Measurements from ENCODE around the gene TRAF4. TPM values are rescaled to one million over a fixed set of nuclear protein-coding genes. Genes with fewer than 3 reads are reported as not detected.

The TRAF4 gene
- total and polyA plus RNA-seq, 2 experiments from 2014 or later: 66.2 to 99.5 TPM

DNA sequence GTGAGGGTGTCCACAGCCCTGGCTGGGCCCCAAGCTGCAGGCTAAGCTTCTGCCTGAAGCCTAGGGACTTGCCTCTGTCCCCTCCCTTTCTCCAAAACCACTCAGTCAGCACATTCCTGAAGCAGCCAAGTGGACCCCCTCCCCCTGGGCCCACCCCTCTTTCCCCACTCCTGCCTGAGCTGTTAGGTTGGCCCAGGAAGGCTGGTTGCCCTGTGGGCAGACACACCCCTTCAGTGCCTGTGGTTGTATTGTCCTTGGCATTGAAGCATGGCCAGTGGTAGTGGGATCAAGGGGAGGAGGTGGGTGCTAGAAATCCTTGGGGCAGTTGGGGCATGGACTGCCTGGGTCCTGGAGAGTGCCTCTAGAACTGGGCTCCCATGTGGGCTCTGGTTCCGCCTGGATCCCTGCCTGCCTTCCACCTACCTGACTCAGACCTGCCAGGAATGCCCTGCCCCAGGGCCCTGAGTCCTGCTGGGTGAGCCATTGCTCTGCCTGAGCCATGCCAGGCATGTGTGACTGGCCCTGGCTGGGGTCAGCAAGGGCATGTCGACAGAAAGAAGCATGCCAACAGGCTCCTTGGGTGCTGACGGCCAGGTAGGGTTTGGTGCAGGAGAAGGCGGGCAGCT lies 2.1 kb downstream of the TRAF4 start:
- DNase-seq (ENCODE audit: low spot score): no peak
- peaks cover 43% of the 10 kb centered on the region for H4K20me1 ChIP-seq (ENCODE audit: insufficient read depth, poor library complexity, severe bottlenecking)
- H3K9me2 ChIP-seq (replicated peaks; ENCODE audit: insufficient read depth): no peaks in the 10 kb centered on the region
- 63% methylated on average over 4 of the region's 4 CpGs for WGBS (ENCODE audit: low lambda C conversion rate, missing lambda C conversion rate)
- peaks cover 33% of the 10 kb centered on the region for H3K4me1 ChIP-seq (ENCODE audit: insufficient read depth)
- peak overlapping the region; percentile 97 for H3K4me2 ChIP-seq
- TF ChIP-seq EZH2 (IDR thresholded peaks at IDR 0.05; ENCODE audit: borderline replicate concordance) (no peak), EZH2phosphoT487 (IDR thresholded peaks at IDR 0.05; ENCODE audit: low read depth, severe bottlenecking, unreplicated experiment) (no peak)
- TF ChIP-seq, protein P1, sequence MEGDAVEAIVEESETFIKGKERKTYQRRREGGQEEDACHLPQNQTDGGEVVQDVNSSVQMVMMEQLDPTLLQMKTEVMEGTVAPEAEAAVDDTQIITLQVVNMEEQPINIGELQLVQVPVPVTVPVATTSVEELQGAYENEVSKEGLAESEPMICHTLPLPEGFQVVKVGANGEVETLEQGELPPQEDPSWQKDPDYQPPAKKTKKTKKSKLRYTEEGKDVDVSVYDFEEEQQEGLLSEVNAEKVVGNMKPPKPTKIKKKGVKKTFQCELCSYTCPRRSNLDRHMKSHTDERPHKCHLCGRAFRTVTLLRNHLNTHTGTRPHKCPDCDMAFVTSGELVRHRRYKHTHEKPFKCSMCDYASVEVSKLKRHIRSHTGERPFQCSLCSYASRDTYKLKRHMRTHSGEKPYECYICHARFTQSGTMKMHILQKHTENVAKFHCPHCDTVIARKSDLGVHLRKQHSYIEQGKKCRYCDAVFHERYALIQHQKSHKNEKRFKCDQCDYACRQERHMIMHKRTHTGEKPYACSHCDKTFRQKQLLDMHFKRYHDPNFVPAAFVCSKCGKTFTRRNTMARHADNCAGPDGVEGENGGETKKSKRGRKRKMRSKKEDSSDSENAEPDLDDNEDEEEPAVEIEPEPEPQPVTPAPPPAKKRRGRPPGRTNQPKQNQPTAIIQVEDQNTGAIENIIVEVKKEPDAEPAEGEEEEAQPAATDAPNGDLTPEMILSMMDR (IDR thresholded peaks at IDR 0.05; ENCODE audit: poor library complexity): no peak
- H3K36me3 ChIP-seq (replicated peaks; ENCODE audit: insufficient read depth, low read depth): no peaks in the 10 kb centered on the region
- peak overlapping the region; percentile 54 for H3K4me3 ChIP-seq
- H2AFZ ChIP-seq: no peak overlapping the region
- H3K27ac ChIP-seq: peak overlapping the region; percentile 100
- no peaks in the 10 kb centered on the region for H3K9me3 ChIP-seq (ENCODE audit: low read depth)
- H3K27me3 ChIP-seq: no peaks in the 10 kb centered on the region
- peaks cover 62% of the 10 kb centered on the region for H3K79me2 ChIP-seq

DNA sequence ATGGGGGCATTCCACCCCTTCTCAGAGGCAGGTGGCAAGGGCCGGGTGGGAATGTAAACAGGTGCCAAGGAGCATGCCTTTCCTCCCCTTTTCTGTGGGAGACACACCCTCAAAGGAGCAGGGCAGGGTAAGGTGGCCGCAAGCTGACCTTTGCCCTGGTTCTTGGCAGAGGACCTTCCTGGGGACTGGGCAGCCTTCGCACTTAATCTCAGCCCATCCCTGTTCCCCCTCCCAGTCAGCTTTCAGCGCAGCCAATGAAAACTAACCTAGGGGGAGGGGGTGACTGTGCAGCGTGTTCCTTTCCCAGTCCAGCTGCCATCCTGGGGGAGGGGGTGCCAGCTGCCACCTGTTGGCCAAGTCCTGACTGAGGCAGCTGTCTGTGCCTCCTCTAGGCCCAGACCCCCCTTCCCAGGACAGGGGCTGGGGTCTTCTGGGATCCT lies 2.8 kb downstream of the TRAF4 start:
- H3K79me2 ChIP-seq: peaks cover 68% of the 10 kb centered on the region
- H3K27me3 ChIP-seq: no peaks in the 10 kb centered on the region
- no peak overlapping the region for H2AFZ ChIP-seq
- no peaks in the 10 kb centered on the region for H3K9me3 ChIP-seq (ENCODE audit: low read depth)
- no peaks in the 10 kb centered on the region for H3K36me3 ChIP-seq (replicated peaks; ENCODE audit: insufficient read depth, low read depth)
- WGBS (ENCODE audit: low lambda C conversion rate, missing lambda C conversion rate): 40% methylated on average over 4 of the region's 5 CpGs
- peak; percentile 71 for DNase-seq (ENCODE audit: low spot score)
- H3K4me2 ChIP-seq: peak overlapping the region; percentile 97
- H3K9me2 ChIP-seq (replicated peaks; ENCODE audit: insufficient read depth): no peaks in the 10 kb centered on the region
- peaks cover 33% of the 10 kb centered on the region for H3K4me1 ChIP-seq (ENCODE audit: insufficient read depth)
- H3K4me3 ChIP-seq: peak overlapping the region; percentile 54
- peak overlapping the region; percentile 100 for H3K27ac ChIP-seq
- peaks cover 46% of the 10 kb centered on the region for H4K20me1 ChIP-seq (ENCODE audit: insufficient read depth, poor library complexity, severe bottlenecking)
- TF ChIP-seq EZH2phosphoT487 (IDR thresholded peaks at IDR 0.05; ENCODE audit: low read depth, severe bottlenecking, unreplicated experiment): no peak

DNA sequence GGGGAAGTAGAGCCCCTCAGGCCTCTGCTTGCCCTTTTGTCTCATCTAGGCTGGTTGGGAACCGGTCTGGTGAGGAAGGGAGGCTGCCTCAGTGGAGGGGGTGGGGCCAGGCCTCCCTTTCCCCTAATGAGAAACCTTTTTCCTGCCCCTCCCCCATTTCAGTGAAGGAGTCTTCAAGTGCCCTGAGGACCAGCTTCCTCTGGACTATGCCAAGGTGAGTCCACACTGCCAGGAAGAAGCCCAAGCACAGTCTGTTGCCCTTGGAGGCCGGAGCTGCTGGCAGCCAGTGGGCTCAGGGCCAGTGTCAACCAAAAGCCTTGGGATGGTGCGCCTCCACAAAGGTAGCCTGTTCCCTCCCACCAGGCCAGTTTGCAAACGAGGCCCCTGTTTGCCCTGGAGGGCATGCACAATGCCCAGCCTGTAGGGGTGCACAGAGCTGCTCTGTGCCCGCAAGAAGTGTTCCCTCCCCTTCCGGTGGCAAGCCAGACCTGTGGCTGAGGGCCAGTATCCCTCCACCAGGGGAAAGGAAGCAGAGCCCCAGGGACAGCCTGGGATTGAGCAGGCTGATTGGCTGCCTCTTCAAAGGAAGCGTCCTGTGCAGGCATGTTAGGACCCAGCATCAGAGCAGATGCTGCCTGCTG lies 3.4 kb downstream of the TRAF4 start:
- H3K4me1 ChIP-seq (ENCODE audit: insufficient read depth): peaks cover 30% of the 10 kb centered on the region
- DNase-seq (ENCODE audit: low spot score): peak; percentile 71
- no peaks in the 10 kb centered on the region for H3K36me3 ChIP-seq (replicated peaks; ENCODE audit: insufficient read depth, low read depth)
- 72% methylated on average over 7 of the region's 7 CpGs for WGBS (ENCODE audit: low lambda C conversion rate, missing lambda C conversion rate)
- H4K20me1 ChIP-seq (ENCODE audit: insufficient read depth, poor library complexity, severe bottlenecking): peaks cover 49% of the 10 kb centered on the region
- no peaks in the 10 kb centered on the region for H3K9me2 ChIP-seq (replicated peaks; ENCODE audit: insufficient read depth)
- H3K9me3 ChIP-seq (ENCODE audit: low read depth): no peaks in the 10 kb centered on the region
- no peak for TF ChIP-seq EZH2phosphoT487 (IDR thresholded peaks at IDR 0.05; ENCODE audit: low read depth, severe bottlenecking, unreplicated experiment)
- TF ChIP-seq, protein P1 (IDR thresholded peaks at IDR 0.05; ENCODE audit: poor library complexity): no peak
- H3K4me2 ChIP-seq: peak overlapping the region; percentile 97
- H3K79me2 ChIP-seq: peaks cover 68% of the 10 kb centered on the region
- no peak overlapping the region for H3K4me3 ChIP-seq
- no peak overlapping the region for H2AFZ ChIP-seq
- peak overlapping the region; percentile 100 for H3K27ac ChIP-seq
- H3K27me3 ChIP-seq: no peaks in the 10 kb centered on the region
